Right kidney (tissue), 1 donor: ENCODE measurements around the gene EEF1E1.

Experiments
- DNase-seq: peaks from one replicate; pipeline ENCODE4 v3.0.0-alpha.2; 2016

EEF1E1 gene

GRCh38 chr6:8100159-8100854, 2.0 kb downstream of the EEF1E1 start:
- no peak for DNase-seq

- DNase-seq = no peak
Measured at GRCh38 chr6:8090650-8091049, 11.7 kb downstream of the EEF1E1 start.

- no peak for DNase-seq
Measured at GRCh38 chr6:8088886-8089285, 13.5 kb downstream of the EEF1E1 start.

- DNase-seq = no peak
Measured at GRCh38 chr6:8087870-8088754, 14.2 kb downstream of the EEF1E1 start.

GRCh38 chr6:8086755-8087306, 15.5 kb downstream of the EEF1E1 start:
- DNase-seq = no peak

- no peak for DNase-seq
Measured at GRCh38 chr6:8085053-8085511, 17.3 kb downstream of the EEF1E1 start.

GRCh38 chr6:8084586-8084985, 17.8 kb downstream of the EEF1E1 start:
- DNase-seq = no peak

- DNase-seq = no peak
Measured at GRCh38 chr6:8082954-8083858, 19.1 kb downstream of the EEF1E1 start.

GRCh38 chr6:8082572-8082953, 19.8 kb downstream of the EEF1E1 start:
- DNase-seq = no peak

GRCh38 chr6:8080362-8081151, 21.8 kb downstream of the EEF1E1 start:
- DNase-seq = no peak

GRCh38 chr6:8079126-8079525, 23.2 kb downstream of the EEF1E1 start:
- no peak for DNase-seq

- no peak for DNase-seq
Measured at GRCh38 chr6:8077991-8078390, 24.4 kb downstream of the EEF1E1 start.

- DNase-seq = no peak
Measured at GRCh38 chr6:8075704-8076103, 26.6 kb downstream of the EEF1E1 start.

GRCh38 chr6:8075185-8075584, 27.2 kb downstream of the EEF1E1 start:
- no peak for DNase-seq

GRCh38 chr6:8074213-8074612, 28.1 kb downstream of the EEF1E1 start:
- DNase-seq = no peak

GRCh38 chr6:8073758-8074157, 28.6 kb downstream of the EEF1E1 start:
- no peak for DNase-seq

GRCh38 chr6:8070718-8071117, 31.6 kb downstream of the EEF1E1 start:
- DNase-seq = no peak

GRCh38 chr6:8069631-8070284, 32.6 kb downstream of the EEF1E1 start:
- no peak for DNase-seq

GRCh38 chr6:8069151-8069550, 33.2 kb downstream of the EEF1E1 start:
- no peak for DNase-seq

- DNase-seq = no peak
Measured at GRCh38 chr6:8066108-8066507, 36.2 kb downstream of the EEF1E1 start.

GRCh38 chr6:8065519-8065911, 36.8 kb downstream of the EEF1E1 start:
- DNase-seq = no peak
